DND-41 (cell line): Measurements from ENCODE around the gene LEFTY2.

ENCODE experiments used
- CTCF ChIP-seq: IDR thresholded peaks from 2 replicates; pipeline ENCODE4 v1.5.1; 2012; ENCODE audit warnings: borderline replicate concordance, low read length, moderate library complexity, mild to moderate bottlenecking; ENCODE audit not compliant: poor library complexity, severe bottlenecking; ENCODE audit errors: extremely low read depth
- EZH2 ChIP-seq: IDR thresholded peaks from 3 replicates; pipeline ENCODE4 v1.6.1; 2012; ENCODE audit warnings: borderline replicate concordance, low read depth, mild to moderate bottlenecking, moderate library complexity, low read length, inconsistent platforms; ENCODE audit not compliant: severe bottlenecking

- TF ChIP-seq CTCF (no peak), EZH2 (no peak)
Observed at GRCh38 chr1:225891229-225891972, 49.6 kb downstream of the LEFTY2 start.
